GM18511 (cell line): Measurements from ENCODE around the gene RNF25.

Source experiments
- ATAC-seq: cut with Tn5 transposase; IDR thresholded peaks from one replicate; pipeline ENCODE4 v1.9.1; 2021; ENCODE audit warnings: mild to moderate bottlenecking, moderate library complexity; ENCODE audit not compliant: unreplicated experiment

Gene RNF25

GRCh38 chr2:218631837-218632236 is 40.0 kb downstream of the RNF25 start:
- ATAC-seq, result no peak

GRCh38 chr2:218627939-218628338 is 43.9 kb downstream of the RNF25 start:
- no peak for ATAC-seq

- no peak for ATAC-seq
These were observed 45.4 kb downstream of the RNF25 start for GRCh38 chr2:218626369-218626768.

GRCh38 chr2:218623366-218623705 is 48.5 kb downstream of the RNF25 start:
- no peak for ATAC-seq

- ATAC-seq, result no peak
These were observed 49.0 kb downstream of the RNF25 start for GRCh38 chr2:218622606-218623365.

- no peak for ATAC-seq
These were observed 50.8 kb downstream of the RNF25 start for GRCh38 chr2:218621007-218621406.

- no peak for ATAC-seq
These were observed 53.5 kb downstream of the RNF25 start for GRCh38 chr2:218618102-218618860.

- no peak for ATAC-seq
These were observed 55.9 kb downstream of the RNF25 start for GRCh38 chr2:218615868-218616315.
